MM.1S (cell line): ENCODE data around the gene CBFA2T3.

ENCODE experiments used
- DNase-seq: peaks from one replicate; pipeline ENCODE4 v3.0.0-alpha.2; 2015
- H2AFZ ChIP-seq: fragments of 300-600 bp; sonication (generic); 2 replicates; pipeline ENCODE4 v1.6.0; 2016; ENCODE audit warnings: antibody characterized with exemption, low read length
- H3F3A ChIP-seq: fragments of 300-600 bp; sonication (generic); 2 replicates; pipeline ENCODE4 v1.6.1; 2016; ENCODE audit warnings: mild to moderate bottlenecking, antibody characterized with exemption, low read length, moderate library complexity, mixed read lengths; ENCODE audit not compliant: insufficient read depth
- H3K27ac ChIP-seq: fragments of 300-600 bp; sonication (generic); 2 replicates; pipeline ENCODE4 v1.5.1; 2016; ENCODE audit warnings: mild to moderate bottlenecking, low read length
- H3K27me3 ChIP-seq: fragments of 300-600 bp; sonication (generic); replicated peaks from 2 replicates; pipeline ENCODE4 v1.6.0; 2016; ENCODE audit warnings: low read length; ENCODE audit not compliant: insufficient read depth
- H3K36me3 ChIP-seq: fragments of 300-600 bp; sonication (generic); replicated peaks from 2 replicates; pipeline ENCODE4 v1.6.1; 2016; ENCODE audit warnings: mild to moderate bottlenecking, low read length, mixed read lengths; ENCODE audit not compliant: insufficient read depth
- H3K4me1 ChIP-seq: fragments of 300-600 bp; sonication (generic); 2 replicates; pipeline ENCODE4 v1.6.1; 2016; ENCODE audit warnings: low read length, mixed read lengths
- H3K4me2 ChIP-seq: fragments of 300-600 bp; sonication (generic); 2 replicates; pipeline ENCODE4 v1.6.0; 2016; ENCODE audit warnings: low read depth, low read length
- H3K4me3 ChIP-seq: fragments of 300-600 bp; sonication (generic); 2 replicates; pipeline ENCODE4 v1.5.1; 2016; ENCODE audit warnings: low read length, mixed read lengths
- H3K79me2 ChIP-seq: fragments of 300-600 bp; sonication (generic); 2 replicates; pipeline ENCODE4 v1.6.1; 2016; ENCODE audit warnings: mixed run types, low read length, mixed read lengths
- H3K9ac ChIP-seq: fragments of 300-600 bp; sonication (generic); 2 replicates; pipeline ENCODE4 v1.6.1; 2016; ENCODE audit warnings: low read length, mixed read lengths
- H3K9me2 ChIP-seq: fragments of 300-600 bp; sonication (generic); replicated peaks from 2 replicates; pipeline ENCODE4 v1.6.1; 2016; ENCODE audit warnings: mild to moderate bottlenecking, low read length, mixed read lengths; ENCODE audit not compliant: insufficient read depth
- H3K9me3 ChIP-seq: fragments of 300-600 bp; sonication (generic); replicated peaks from 2 replicates; pipeline ENCODE4 v1.6.1; 2016; ENCODE audit warnings: mild to moderate bottlenecking, low read length, mixed read lengths; ENCODE audit not compliant: insufficient read depth
- H4K20me1 ChIP-seq: fragments of 300-600 bp; sonication (generic); 2 replicates; pipeline ENCODE4 v1.6.1; 2016; ENCODE audit warnings: mild to moderate bottlenecking, low read length, moderate library complexity, mixed read lengths; ENCODE audit not compliant: insufficient read depth
- EZH2 ChIP-seq: fragments of 300-600 bp; sonication (generic); optimal IDR thresholded peaks from 2 replicates; pipeline ENCODE3; 2017; ENCODE audit warnings: low read depth, mild to moderate bottlenecking, antibody characterized with exemption, low read length, mixed read lengths
- EZH2phosphoT487 ChIP-seq: fragments of 300-600 bp; sonication (generic); IDR thresholded peaks from 2 replicates; pipeline ENCODE4 v1.6.1; 2018; ENCODE audit warnings: antibody characterized with exemption, low read length
- TF ChIP-seq, protein P1 (sequence below): fragments of 300-600 bp; sonication (generic); IDR thresholded peaks from 2 replicates; pipeline ENCODE4 v1.5.1; 2016; ENCODE audit warnings: antibody characterized with exemption, low read length, mixed read lengths

CBFA2T3 gene

DNA sequence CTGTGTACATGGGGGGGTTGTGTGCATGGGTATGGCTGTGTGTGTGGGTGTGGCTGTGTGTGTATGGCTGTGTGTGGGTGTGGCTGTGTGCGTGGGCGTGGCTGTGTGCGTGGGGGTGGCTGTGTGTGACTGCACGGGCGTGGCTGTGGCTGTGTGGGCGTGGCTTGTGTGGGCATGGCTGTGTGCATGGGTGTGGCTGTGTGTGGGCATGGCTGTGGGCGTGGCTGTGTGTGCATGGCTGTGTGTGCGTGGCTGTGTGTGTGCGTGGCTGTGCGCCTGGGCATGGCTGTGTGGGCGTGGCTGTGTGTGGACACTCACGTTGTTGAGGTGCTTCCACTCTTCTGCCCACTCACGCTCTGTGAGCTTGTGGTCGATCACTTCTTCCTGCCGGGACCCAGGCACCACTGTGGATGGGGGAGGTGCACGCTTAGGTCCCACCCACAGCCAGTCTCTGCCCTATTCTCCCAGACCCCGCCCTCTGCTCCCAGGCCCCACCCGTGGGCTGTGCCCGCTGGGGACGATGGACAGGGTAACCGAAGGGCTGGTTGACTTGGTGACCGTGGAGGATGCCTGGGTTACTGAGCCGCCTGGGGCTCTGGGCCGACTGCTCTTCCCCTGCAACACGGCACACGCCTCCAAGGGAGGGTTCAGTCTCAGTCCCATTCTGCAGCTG, 94.5 kb downstream of the CBFA2T3 start:
- Histone ChIP-seq H4K20me1 (no peaks in the 10 kb centered on the region), H3K27ac (no peak overlapping the region), H3K9me2 (no peaks in the 10 kb centered on the region), H3K36me3 (no peaks in the 10 kb centered on the region), H3F3A (no peaks in the 10 kb centered on the region), H3K4me3 (no peak overlapping the region), H3K9me3 (no peaks in the 10 kb centered on the region), H3K4me1 (no peaks in the 10 kb centered on the region), H3K9ac (no peak overlapping the region), H2AFZ (no peak overlapping the region), H3K27me3 (no peaks in the 10 kb centered on the region), H3K79me2 (no peaks in the 10 kb centered on the region), H3K4me2 (no peak overlapping the region)
- DNase-seq = no peak
- TF ChIP-seq EZH2phosphoT487 = no peak
- TF ChIP-seq, protein P1, sequence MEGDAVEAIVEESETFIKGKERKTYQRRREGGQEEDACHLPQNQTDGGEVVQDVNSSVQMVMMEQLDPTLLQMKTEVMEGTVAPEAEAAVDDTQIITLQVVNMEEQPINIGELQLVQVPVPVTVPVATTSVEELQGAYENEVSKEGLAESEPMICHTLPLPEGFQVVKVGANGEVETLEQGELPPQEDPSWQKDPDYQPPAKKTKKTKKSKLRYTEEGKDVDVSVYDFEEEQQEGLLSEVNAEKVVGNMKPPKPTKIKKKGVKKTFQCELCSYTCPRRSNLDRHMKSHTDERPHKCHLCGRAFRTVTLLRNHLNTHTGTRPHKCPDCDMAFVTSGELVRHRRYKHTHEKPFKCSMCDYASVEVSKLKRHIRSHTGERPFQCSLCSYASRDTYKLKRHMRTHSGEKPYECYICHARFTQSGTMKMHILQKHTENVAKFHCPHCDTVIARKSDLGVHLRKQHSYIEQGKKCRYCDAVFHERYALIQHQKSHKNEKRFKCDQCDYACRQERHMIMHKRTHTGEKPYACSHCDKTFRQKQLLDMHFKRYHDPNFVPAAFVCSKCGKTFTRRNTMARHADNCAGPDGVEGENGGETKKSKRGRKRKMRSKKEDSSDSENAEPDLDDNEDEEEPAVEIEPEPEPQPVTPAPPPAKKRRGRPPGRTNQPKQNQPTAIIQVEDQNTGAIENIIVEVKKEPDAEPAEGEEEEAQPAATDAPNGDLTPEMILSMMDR = no peak
- TF ChIP-seq EZH2 = no peak

DNA sequence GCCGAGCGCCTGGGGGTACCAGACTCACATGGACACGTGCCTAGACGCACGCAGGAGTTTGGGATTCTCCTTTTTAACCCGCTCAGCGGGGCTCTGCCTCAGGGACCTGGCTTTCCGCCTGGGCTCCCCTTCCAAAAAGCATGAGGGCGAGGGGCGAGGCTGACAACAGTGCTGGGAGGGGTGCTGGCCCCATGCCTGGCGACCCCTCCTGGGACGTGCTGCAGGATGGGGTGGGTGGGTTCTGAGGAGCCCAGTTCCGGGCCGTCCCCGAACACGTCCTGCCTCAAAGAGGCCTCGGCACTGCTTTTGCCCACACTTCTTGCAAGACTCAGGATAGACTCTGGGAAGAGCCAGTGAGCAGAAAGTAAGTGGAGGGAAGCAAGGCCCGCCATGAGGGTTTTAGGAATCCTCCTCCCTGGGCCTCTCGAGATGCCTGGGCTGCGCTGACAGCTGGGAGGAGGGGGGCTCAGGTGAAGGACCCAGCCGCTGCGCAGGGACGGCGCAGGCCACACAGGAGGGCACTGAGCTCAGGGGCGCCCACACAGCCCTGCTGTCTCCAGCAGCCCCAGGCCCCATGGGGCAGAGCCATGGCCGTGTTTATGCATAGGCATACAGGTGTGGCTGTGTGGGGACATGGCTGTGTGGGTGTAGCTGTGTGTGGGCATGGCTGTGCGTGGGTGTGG, 95.2 kb downstream of the CBFA2T3 start:
- Histone ChIP-seq H3K4me1 (no peaks in the 10 kb centered on the region), H2AFZ (no peak overlapping the region), H3K9me3 (no peaks in the 10 kb centered on the region), H3K4me3 (no peak overlapping the region), H4K20me1 (no peaks in the 10 kb centered on the region), H3K36me3 (no peaks in the 10 kb centered on the region), H3K9ac (no peak overlapping the region), H3F3A (no peaks in the 10 kb centered on the region), H3K79me2 (no peaks in the 10 kb centered on the region), H3K27me3 (no peaks in the 10 kb centered on the region), H3K27ac (no peak overlapping the region), H3K9me2 (no peaks in the 10 kb centered on the region), H3K4me2 (no peak overlapping the region)
- DNase-seq = no peak
- TF ChIP-seq EZH2phosphoT487 = no peak
- TF ChIP-seq EZH2 = no peak
- TF ChIP-seq, protein P1 = no peak

DNA sequence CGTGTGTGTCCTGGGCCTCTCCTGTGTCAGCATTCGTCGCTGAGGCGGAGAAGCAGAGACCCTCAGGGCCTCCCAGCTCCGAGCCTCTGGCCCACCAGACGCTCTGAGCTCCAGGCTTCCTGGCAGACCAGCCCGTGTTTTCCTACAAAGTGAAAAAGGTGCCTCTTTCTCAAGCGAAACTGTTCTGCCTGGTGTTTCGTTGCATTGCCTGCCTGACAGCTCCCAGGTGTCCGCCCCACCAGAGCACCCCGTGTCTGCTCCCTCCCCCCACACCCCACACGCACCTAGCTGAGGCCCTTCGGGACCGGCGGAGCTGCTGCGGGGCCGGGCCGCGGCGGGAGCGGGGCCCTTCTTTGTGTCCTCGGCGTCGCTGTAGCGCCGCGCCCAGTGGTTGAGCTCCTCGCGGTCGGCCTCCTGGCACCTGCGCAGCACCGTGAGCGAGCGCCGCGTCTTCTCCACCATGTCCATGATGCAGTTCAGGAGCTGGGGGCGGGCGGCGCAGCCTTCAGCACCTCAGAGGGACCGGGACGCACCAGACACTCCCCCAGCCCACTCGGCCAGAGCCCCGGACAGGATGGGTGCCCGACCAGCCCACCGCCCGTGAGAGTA, 95.9 kb downstream of the CBFA2T3 start:
- H3K4me1 ChIP-seq = no peaks in the 10 kb centered on the region
- no peak for DNase-seq
- no peaks in the 10 kb centered on the region for H4K20me1 ChIP-seq
- H3K9ac ChIP-seq = no peak overlapping the region
- H3K9me2 ChIP-seq = no peaks in the 10 kb centered on the region
- H3K9me3 ChIP-seq = no peaks in the 10 kb centered on the region
- H3K4me3 ChIP-seq = no peak overlapping the region
- TF ChIP-seq EZH2 = no peak
- TF ChIP-seq, protein P1 = no peak
- TF ChIP-seq EZH2phosphoT487 = no peak
- H3K79me2 ChIP-seq = no peaks in the 10 kb centered on the region
- no peaks in the 10 kb centered on the region for H3K36me3 ChIP-seq
- no peaks in the 10 kb centered on the region for H3K27me3 ChIP-seq
- H3F3A ChIP-seq = no peaks in the 10 kb centered on the region
- H2AFZ ChIP-seq = no peak overlapping the region
- H3K4me2 ChIP-seq = no peak overlapping the region
- H3K27ac ChIP-seq = no peak overlapping the region
